Measurements from ENCODE around the gene DLGAP1.

The DLGAP1 gene

DNA sequence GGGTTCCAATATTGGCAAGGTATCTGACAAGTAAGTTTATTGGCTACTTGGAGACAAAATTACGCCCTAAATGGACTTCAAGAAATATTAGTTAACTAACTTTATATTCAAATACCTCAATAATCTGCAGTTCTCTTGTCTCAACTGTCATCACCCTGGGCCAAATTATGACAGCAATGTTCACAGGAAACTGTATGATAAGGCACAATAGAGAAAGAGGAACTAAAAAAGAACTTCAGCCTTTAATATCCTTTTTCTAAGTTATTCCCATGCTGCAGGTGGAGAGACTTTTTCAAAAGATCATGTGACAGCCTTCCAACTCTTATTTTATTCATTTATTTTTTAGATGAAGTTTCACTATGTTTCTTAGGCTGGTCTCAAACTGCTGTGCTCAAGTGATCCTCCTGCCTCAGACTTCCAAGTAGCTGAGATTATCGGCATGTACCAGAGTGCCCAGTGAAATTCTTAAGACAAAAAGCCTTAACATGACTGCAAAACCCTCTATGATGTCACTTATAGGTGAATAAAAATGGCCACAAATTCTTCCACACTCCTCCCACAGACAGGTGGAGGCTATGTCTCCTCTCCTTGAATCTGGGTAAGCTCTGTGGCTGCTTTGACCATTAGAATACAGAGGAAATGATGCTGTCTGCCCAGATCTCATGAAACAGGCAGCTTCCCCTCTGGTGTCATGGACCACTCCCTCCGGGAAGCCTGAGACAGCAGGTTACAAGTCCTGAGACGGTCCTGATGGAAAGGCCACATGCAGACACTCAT lies 794.2 kb downstream of the DLGAP1 start:
- no peak for TF ChIP-seq CTCF (IDR thresholded peaks at IDR 0.05; ENCODE audit: borderline replicate concordance, insufficient read depth, low read depth, low read length)
- H3K4me3 ChIP-seq (ENCODE audit: low read depth, low read length), result no peak overlapping the region

- no peak for TF ChIP-seq CTCF (IDR thresholded peaks at IDR 0.05; ENCODE audit: borderline replicate concordance, insufficient read depth, low read depth, low read length)
These were observed 796.6 kb downstream of the DLGAP1 start for GRCh38 chr18:3658529-3658928.

DNA sequence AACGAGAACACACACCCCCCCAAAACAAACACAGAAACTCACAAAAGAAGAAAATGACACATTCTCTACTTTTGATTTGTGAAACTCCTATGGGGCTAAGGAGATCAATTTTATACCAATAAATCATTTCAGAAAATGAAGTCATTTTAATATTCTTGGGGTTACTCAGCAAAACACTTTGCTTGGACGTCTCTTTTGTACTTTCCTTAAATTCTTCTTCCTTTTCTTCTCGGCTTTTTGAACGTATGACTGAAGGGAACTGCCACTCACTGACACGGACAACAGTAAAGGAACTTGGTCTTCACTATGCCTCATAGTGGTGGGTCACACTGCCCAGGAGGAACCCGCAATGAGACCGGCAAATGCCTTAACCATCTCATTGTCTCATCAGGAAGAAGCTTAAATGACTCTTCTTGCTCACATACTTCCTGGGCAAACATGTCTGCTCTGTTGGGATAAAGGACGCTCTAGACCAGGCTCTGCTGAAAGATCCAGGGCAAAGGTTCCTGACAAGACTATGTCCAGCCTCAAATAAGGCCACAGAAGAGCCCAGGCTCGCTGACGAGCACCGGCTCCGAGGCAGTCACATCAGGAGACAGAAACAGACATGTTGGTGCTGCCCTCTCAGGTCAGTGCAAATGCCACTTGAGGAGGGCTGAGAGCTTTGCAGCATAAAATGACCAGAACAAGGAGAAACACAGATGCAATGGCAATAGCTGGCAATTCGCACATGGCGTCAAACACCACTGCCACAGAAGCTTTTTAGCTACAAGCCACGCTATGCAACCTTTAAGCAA lies 799.7 kb downstream of the DLGAP1 start:
- H3K4me3 ChIP-seq (ENCODE audit: low read depth, low read length), result no peak overlapping the region
- no peak for TF ChIP-seq CTCF (IDR thresholded peaks at IDR 0.05; ENCODE audit: borderline replicate concordance, insufficient read depth, low read depth, low read length)

More at GRCh38 chr18:3658529-3658928, 796.6 kb downstream of the DLGAP1 start:
- no peak overlapping the region for H3K4me3 ChIP-seq (ENCODE audit: low read depth, low read length)

DNA sequence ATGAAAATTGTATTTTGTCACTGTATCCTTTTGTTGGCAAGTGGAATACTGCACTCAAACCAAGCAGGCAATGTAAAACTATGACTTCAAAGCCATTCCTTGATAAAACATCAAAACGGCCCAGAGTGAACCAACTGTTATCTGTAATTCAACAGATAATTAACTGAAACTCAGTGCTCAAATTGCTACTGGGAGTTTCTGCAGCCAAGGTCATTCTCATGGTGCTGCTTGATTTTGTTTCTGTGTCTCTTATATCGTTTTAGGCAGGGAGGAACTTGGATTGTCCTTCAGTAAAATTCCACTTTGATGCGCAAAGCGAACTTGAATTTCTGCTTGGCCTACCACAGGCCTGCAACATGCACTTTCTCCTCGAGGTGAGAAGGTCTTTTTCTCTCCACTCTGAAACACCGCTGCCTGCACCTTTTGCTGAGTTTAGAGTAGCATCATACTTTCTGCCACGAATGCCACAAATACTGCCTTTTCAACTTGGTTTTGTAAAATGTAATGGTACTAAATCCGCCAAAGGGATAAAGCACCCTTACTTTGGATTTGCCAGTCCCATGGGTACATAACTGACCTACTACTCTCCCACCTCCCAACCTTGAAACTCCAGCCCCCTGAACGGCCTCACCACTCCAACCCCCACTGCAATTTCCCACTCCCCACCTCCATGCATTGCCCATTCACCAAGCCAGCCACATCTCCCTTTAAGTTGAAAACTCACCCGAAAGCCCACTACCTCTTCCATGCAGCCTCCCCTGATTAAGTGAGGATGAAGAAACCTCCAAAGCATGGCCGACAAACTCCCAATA lies 800.5 kb downstream of the DLGAP1 start:
- no peak for TF ChIP-seq CTCF (IDR thresholded peaks at IDR 0.05; ENCODE audit: borderline replicate concordance, insufficient read depth, low read depth, low read length)
- H3K4me3 ChIP-seq (ENCODE audit: low read depth, low read length), result no peak overlapping the region

GRCh38 chr18:3653851-3654441 lies 801.2 kb downstream of the DLGAP1 start:
- H3K4me3 ChIP-seq (ENCODE audit: low read depth, low read length), result no peak overlapping the region
- no peak for TF ChIP-seq CTCF (IDR thresholded peaks at IDR 0.05; ENCODE audit: borderline replicate concordance, insufficient read depth, low read depth, low read length)

DNA sequence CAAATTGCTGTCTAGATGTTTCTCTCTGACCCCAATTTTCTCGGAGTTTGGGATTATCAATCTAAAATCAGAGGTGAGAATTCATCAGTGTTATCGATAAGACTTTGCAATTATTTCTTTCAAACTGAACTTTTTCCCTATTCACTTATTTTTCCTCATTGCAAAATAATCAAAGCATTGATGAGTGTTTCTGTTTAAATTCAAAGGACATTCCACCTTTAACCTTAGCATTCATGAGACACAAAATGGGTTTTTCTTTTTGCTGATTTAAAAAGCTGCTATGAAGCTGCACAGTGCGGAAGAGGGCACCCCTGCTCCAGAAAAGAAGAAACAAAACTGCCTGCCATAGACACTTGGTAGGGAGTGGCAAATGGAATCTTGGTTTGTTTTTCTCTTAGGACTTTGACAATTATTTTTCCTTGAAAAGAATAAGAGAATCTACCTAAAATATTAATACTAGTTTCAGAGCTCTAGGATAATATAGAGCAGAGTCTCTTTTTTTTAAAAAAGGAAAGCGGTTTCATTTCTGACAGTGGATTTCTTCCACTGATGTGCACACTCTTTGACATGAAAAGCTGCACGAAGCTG lies 801.8 kb downstream of the DLGAP1 start:
- TF ChIP-seq CTCF (IDR thresholded peaks at IDR 0.05; ENCODE audit: borderline replicate concordance, insufficient read depth, low read depth, low read length), result no peak
- no peak overlapping the region for H3K4me3 ChIP-seq (ENCODE audit: low read depth, low read length)

Data from GM12875 (cell line).